A549 (cell line): ENCODE data around the gene TRMT1. TPM values are rescaled to one million over a fixed set of nuclear protein-coding genes. Genes with fewer than 3 reads are reported as not detected.

Experiments used
- ATAC-seq, 2 experiments: fragments of 200-7000 bp in 1 of 2; fragments of >200 bp in 1 of 2; cut with Nextera tagmentation in 1 of 2; cut with Tn5 transposase in 1 of 2; 3 replicates each; pipeline versions ENCODE4 v1.8.0 to v1.9.1; 2018 to 2020; ENCODE audit warnings: mild to moderate bottlenecking in 1 of 2, moderate library complexity in 1 of 2
- CTCF ChIA-PET: fragments of 300-600 bp; sonication (Branson Sonifier 250); formaldehyde crosslinking; extraction: SDS; loops from one replicate; lab custom pipeline; 2021; ENCODE audit warnings: antibody characterized with exemption, inconsistent platforms; lab: Yijun Ruan, JAX
- POLR2A ChIA-PET: fragments of 350-600 bp; formaldehyde crosslinking; extraction: SDS; loops from one replicate; lab custom pipeline; 2021; ENCODE audit warnings: antibody characterized with exemption, inconsistent platforms; lab: Yijun Ruan, JAX
- DNase-seq, 2 experiments: peaks; one replicate each; pipeline versions ENCODE4 v3.0.0 to v3.0.0-alpha.2; 2011 to 2016; ENCODE audit warnings: low read depth in 1 of 2, low spot score in 1 of 2
- FAIRE-seq: peaks from 2 replicates; lab custom pipeline; 2011; peaks lifted over from hg19 to GRCh38; lab: Jason Lieb, UNC
- H3K27ac ChIP-seq, 2 experiments: fragments of >200 bp; sonication (Bioruptor Twin); formaldehyde crosslinking; 3 replicates each; pipeline ENCODE4 v1.5.1; 2016 to 2017
- H3K4me1 ChIP-seq: fragments of >200 bp; sonication (Bioruptor Twin); formaldehyde crosslinking; 3 replicates; pipeline ENCODE4 v1.6.1; 2016
- H3K4me2 ChIP-seq: fragments of >200 bp; sonication (Bioruptor Twin); formaldehyde crosslinking; 3 replicates; pipeline ENCODE4 v1.6.1; 2016
- H3K4me3 ChIP-seq: fragments of >200 bp; sonication (Bioruptor Twin); formaldehyde crosslinking; 3 replicates; pipeline ENCODE4 v1.5.1; 2016
- H3K9me3 ChIP-seq: fragments of >200 bp; sonication (Bioruptor Twin); formaldehyde crosslinking; 3 replicates; pipeline ENCODE4 v1.6.1; 2016
- BHLHE40 ChIP-seq: IDR thresholded peaks from 2 replicates; pipeline ENCODE4 v1.6.1; 2012; ENCODE audit warnings: low read depth, low read length, inconsistent platforms
- CEBPB ChIP-seq, 2 experiments: fragments of >200 bp in 1 of 2; sonication (Bioruptor Twin) in 1 of 2; formaldehyde crosslinking in 1 of 2; IDR thresholded peaks; 2 replicates each; pipeline ENCODE4 v1.6.1; 2012 to 2016
- EP300 ChIP-seq, 2 experiments: fragments of >200 bp; sonication (Bioruptor Twin); formaldehyde crosslinking; IDR thresholded peaks; 2 replicates in 1 of 2; 3 replicates in 1 of 2; pipeline ENCODE4 v1.6.1; 2016 to 2017
- FOXS1 ChIP-seq: fragments of 250-450 bp; sonication (Bioruptor Pico); IDR thresholded peaks from 2 replicates; pipeline ENCODE4 v1.5.0; 2020; ENCODE audit warnings: mild to moderate bottlenecking, moderate library complexity
- HOXA7 ChIP-seq: fragments of 250-450 bp; sonication (Bioruptor Pico); IDR thresholded peaks from 2 replicates; pipeline ENCODE4 v1.5.0; 2020; ENCODE audit warnings: mild to moderate bottlenecking, moderate library complexity
- JUN ChIP-seq, 2 experiments: fragments of >200 bp; sonication (Bioruptor Twin); formaldehyde crosslinking; IDR thresholded peaks; 2 replicates in 1 of 2; 3 replicates in 1 of 2; pipeline ENCODE4 v1.6.1; 2016 to 2017
- KDM5A ChIP-seq: fragments of 200-600 bp; sonication (generic); IDR thresholded peaks from 2 replicates; pipeline ENCODE4 v1.6.1; 2016; ENCODE audit warnings: antibody characterized with exemption, mild to moderate bottlenecking
- MAFK ChIP-seq: fragments of 450-650 bp; IDR thresholded peaks from 2 replicates; pipeline ENCODE4 v1.6.1; 2014; ENCODE audit not compliant: partially characterized antibody
- NFE2L2 ChIP-seq: fragments of 150-350 bp; conservative IDR thresholded peaks from 2 replicates; pipeline ENCODE4 v1.6.1; 2014; ENCODE audit warnings: low read length
- RAD21 ChIP-seq, 2 experiments: fragments of >200 bp in 1 of 2; sonication (Bioruptor Twin) in 1 of 2; formaldehyde crosslinking in 1 of 2; IDR thresholded peaks in 1 of 2; conservative IDR thresholded peaks in 1 of 2; 2 replicates in 1 of 2; 3 replicates in 1 of 2; pipeline ENCODE4 v1.6.1; 2012 to 2018; ENCODE audit warnings: inconsistent platforms in 1 of 2
- RARB ChIP-seq: fragments of 250-450 bp; sonication (Bioruptor Pico); IDR thresholded peaks from 2 replicates; pipeline ENCODE4 v1.8.0; 2021; ENCODE audit warnings: mild to moderate bottlenecking, moderate library complexity
- RCOR1 ChIP-seq: fragments of 150-350 bp; IDR thresholded peaks from 2 replicates; pipeline ENCODE4 v1.6.1; 2014; ENCODE audit warnings: antibody characterized with exemption, low read length, low read depth
- TP53 ChIP-seq: fragments of 250-450 bp; sonication (Bioruptor Pico); IDR thresholded peaks from 2 replicates; pipeline ENCODE4 v1.5.0; 2021; ENCODE audit warnings: mild to moderate bottlenecking, moderate library complexity
- WGBS: methylation state at CpG from one replicate; pipeline ENCODE4 v1.1.6; 2017; ENCODE audit errors: missing lambda C conversion rate; 5-methylcytosine and 5-hydroxymethylcytosine counted together
- polyA plus RNA-seq, 4 experiments: library from polyadenylated mRNA; depleted of rRNA in 3 of 4; stranded (reverse); fragments of >200 nt; fragmentation: RNase III in 1 of 4; extraction: RNeasy Plus Mini Kit Qiagen cat#74134 plus additional on column Dnase treatment in 1 of 4; gene quantifications; 2 replicates in 3 of 4; 3 replicates in 1 of 4; pipeline ENCODE4 v1.2.3, GENCODE V29; 2011 to 2017
- TF ChIP-seq, protein P1 (sequence below): fragments of 450-650 bp; IDR thresholded peaks from 2 replicates; pipeline ENCODE4 v1.6.1; 2014; ENCODE audit warnings: antibody characterized with exemption
- TF ChIP-seq, protein P2 (sequence below): fragments of 150-350 bp; IDR thresholded peaks from 2 replicates; pipeline ENCODE4 v1.6.1; 2014; ENCODE audit warnings: low read depth, mild to moderate bottlenecking, low read length

The TRMT1 gene
- polyA plus RNA-seq, 2 of the 4 experiments (the other 2 are of a cell fraction), result 18.2 to 29.8 TPM

DNA sequence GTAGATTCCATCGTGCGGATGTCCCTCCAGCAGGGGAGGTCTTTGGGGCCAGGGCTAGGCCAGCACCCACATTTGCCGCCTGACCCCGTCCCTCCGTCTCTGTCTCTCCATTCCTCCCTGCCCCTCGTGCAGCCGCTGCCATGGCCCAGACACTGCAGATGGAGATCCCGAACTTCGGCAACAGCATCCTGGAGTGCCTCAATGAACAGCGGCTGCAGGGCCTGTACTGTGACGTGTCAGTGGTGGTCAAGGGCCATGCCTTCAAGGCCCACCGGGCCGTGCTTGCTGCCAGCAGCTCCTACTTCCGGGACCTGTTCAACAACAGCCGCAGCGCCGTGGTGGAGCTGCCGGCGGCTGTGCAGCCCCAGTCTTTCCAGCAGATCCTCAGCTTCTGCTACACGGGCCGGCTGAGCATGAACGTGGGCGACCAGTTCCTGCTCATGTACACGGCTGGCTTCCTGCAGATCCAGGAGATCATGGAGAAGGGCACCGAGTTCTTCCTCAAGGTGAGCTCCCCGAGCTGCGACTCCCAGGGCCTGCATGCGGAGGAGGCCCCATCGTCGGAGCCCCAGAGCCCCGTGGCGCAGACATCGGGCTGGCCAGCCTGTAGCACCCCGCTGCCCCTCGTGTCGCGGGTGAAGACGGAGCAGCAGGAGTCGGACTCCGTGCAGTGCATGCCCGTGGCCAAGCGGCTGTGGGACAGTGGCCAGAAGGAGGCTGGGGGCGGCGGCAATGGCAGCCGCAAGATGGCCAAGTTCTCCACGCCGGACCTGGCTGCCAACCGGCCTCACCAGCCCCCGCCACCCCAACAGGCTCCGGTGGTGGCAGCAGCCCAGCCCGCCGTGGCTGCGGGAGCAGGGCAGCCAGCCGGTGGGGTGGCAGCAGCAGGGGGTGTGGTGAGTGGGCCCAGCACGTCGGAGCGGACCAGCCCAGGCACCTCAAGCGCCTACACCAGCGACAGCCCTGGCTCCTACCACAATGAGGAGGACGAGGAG, 18.8 kb upstream of the TRMT1 start:
- 100% methylated on average over 1 of the region's 60 CpGs for WGBS
- ChIA-PET CTCF (interaction anchor here (0.6 to 1.5 kb wide), 5 partner anchors 8 to 158 kb away, joined by 3 to 5 read pairs (median 4); no protein-coding TSS in a partner anchor), POLR2A (no interaction called here)
- Histone ChIP-seq H3K4me3 (no peak overlapping the region), H3K4me2 (no peak overlapping the region), H3K9me3 (no peaks in the 10 kb centered on the region), H3K4me1 (peaks cover 15% of the 10 kb centered on the region), H3K27ac (no peak overlapping the region)
- TF ChIP-seq TP53 (no peak), NFE2L2 (no peak), HOXA7 (no peak)
- DNase-seq (no peak), FAIRE-seq (no peak), ATAC-seq (no peak)

DNA sequence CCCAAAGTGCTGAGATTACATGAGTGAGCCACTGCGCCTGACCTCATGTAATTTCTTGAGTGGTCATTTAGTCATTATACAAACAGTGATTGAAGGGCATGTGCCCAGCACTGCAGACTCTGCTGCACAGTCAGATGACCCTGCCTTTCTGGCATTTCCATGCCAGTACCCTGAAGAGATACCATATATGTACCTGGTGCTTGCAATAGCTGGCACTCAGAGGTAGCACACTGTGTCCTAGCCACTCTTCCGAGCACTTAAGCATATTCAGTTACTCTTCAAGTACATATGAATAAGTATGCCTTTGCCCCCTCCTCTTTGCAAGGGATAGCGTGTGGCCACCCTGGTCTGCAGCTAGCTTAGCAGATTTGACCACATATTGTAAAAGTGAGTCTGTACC, 18.1 kb upstream of the TRMT1 start:
- Histone ChIP-seq H3K9me3 (no peaks in the 10 kb centered on the region), H3K4me3 (no peak overlapping the region), H3K4me1 (peaks cover 12% of the 10 kb centered on the region), H3K4me2 (no peak overlapping the region), H3K27ac (no peak overlapping the region)
- TF ChIP-seq TP53, result no peak
- TF ChIP-seq BHLHE40, result no peak
- no peak for TF ChIP-seq MAFK
- TF ChIP-seq, protein P1, sequence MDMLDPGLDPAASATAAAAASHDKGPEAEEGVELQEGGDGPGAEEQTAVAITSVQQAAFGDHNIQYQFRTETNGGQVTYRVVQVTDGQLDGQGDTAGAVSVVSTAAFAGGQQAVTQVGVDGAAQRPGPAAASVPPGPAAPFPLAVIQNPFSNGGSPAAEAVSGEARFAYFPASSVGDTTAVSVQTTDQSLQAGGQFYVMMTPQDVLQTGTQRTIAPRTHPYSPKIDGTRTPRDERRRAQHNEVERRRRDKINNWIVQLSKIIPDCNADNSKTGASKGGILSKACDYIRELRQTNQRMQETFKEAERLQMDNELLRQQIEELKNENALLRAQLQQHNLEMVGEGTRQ, result no peak
- FAIRE-seq (no peak), DNase-seq (no peak), ATAC-seq (no peak)
- CTCF ChIA-PET, result interaction anchor here (1.4 to 1.5 kb wide), 2 partner anchors 13 to 157 kb away, joined by 3 to 4 read pairs; no protein-coding TSS in a partner anchor
- 91% methylated on average over 3 of the region's 3 CpGs for WGBS
- POLR2A ChIA-PET, result no interaction called here

DNA sequence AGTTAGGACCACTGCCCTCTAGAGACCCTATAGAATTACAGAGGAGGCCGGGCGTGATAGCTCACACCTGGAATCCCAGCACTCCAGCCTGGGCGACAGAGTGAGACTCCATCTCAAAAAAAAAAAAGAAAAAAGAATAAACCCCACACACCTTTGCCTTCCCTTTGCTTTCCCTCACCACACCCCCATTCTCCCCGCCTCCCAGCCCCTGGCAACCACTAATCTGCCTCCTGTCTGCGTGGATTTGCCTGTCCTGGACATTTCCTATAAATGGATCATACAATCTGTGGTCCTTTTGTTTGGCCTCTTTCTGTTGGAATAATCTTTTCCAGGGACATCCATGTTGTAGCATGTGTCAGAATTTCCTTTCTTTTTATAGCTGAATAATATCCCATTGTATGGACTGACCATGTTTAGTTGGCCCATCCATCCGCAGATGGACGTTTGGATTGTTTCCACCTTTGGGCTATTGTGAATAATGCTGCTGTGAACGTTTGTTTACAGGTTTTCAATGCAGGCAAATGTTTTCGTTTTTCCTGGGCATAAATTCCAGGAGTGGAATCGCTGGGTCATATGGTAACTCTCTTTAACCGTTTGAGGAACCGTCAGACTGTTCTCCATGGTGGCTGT, 16.8 kb upstream of the TRMT1 start:
- 82% methylated on average over 12 of the region's 12 CpGs for WGBS
- Histone ChIP-seq H3K4me2 (no peak overlapping the region), H3K4me1 (peaks cover 2% of the 10 kb centered on the region; the same call in 1 of the 3 replicates)
- TF ChIP-seq TP53 (no peak), EP300 (IDR thresholded peaks at IDR 0.05) (no peak), HOXA7 (no peak), RAD21 (conservative IDR thresholded peaks at IDR 0.05 in 1 of 2, IDR thresholded peaks at IDR 0.05 in 1 of 2) (no peak), JUN (IDR thresholded peaks at IDR 0.05) (no peak), RARB (no peak), RCOR1 (no peak), CEBPB (IDR thresholded peaks at IDR 0.05) (no peak), FOXS1 (CRISPR knock-in tag) (no peak), KDM5A (no peak)
- TF ChIP-seq, protein P2, sequence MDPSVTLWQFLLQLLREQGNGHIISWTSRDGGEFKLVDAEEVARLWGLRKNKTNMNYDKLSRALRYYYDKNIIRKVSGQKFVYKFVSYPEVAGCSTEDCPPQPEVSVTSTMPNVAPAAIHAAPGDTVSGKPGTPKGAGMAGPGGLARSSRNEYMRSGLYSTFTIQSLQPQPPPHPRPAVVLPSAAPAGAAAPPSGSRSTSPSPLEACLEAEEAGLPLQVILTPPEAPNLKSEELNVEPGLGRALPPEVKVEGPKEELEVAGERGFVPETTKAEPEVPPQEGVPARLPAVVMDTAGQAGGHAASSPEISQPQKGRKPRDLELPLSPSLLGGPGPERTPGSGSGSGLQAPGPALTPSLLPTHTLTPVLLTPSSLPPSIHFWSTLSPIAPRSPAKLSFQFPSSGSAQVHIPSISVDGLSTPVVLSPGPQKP, result no peak
- TF ChIP-seq, all 56 proteins: peak for 0
- no peak for FAIRE-seq
- ChIA-PET CTCF (interaction anchor here (1.2 to 1.7 kb wide), 3 partner anchors 131 to 156 kb away, joined by 3 to 4 read pairs (median 3); no protein-coding TSS in a partner anchor), POLR2A (no interaction called here)
- Histone ChIP-seq H3K4me3 (no peak overlapping the region), H3K9me3 (no peaks in the 10 kb centered on the region), H3K27ac (no peak overlapping the region)
- ATAC-seq, result no peak
- no peak for DNase-seq
